Measurements from ENCODE around the gene SAMD4B.

SAMD4B gene

GRCh38 chr19:39389631-39390414 lies 47.6 kb downstream of the SAMD4B start:
- peak overlapping the region; percentile 94 to 99 for H3K4me3 ChIP-seq (ENCODE audit: low read length in 2 of 2)
- no peaks in the 10 kb centered on the region for H3K27me3 ChIP-seq (ENCODE audit: control insufficient read depth in 2 of 2, insufficient read depth in 2 of 2, low read length in 2 of 2)
- H3K9me3 ChIP-seq (ENCODE audit: control insufficient read depth in 2 of 2, low read length in 2 of 2) = no peaks in the 10 kb centered on the region
- H3K27ac ChIP-seq (ENCODE audit: low read depth in 2 of 2, low read length in 2 of 2) = peak overlapping the region in 1 of 2 donors; percentile 100
- peaks cover 14 to 15% of the 10 kb centered on the region in 2 donors for H3K4me1 ChIP-seq (ENCODE audit: control insufficient read depth in 2 of 2, insufficient read depth in 2 of 2, low read length in 2 of 2)
- H3K36me3 ChIP-seq (ENCODE audit: control insufficient read depth in 2 of 2, insufficient read depth in 2 of 2, low read length in 2 of 2) = peaks cover 37 to 44% of the 10 kb centered on the region in 2 donors
- peak overlapping the region; percentile 99 to 100 for H3K9ac ChIP-seq (ENCODE audit: low read depth in 1 of 2, low read length in 2 of 2)

- H3K27ac ChIP-seq (ENCODE audit: low read depth in 2 of 2, low read length in 2 of 2) = peak overlapping the region; percentile 97 to 100
- peak overlapping the region; percentile 99 to 100 for H3K9ac ChIP-seq (ENCODE audit: low read depth in 1 of 2, low read length in 2 of 2)
- H3K4me1 ChIP-seq (ENCODE audit: control insufficient read depth in 2 of 2, insufficient read depth in 2 of 2, low read length in 2 of 2) = peaks cover 14 to 15% of the 10 kb centered on the region in 2 donors
- H3K36me3 ChIP-seq (ENCODE audit: control insufficient read depth in 2 of 2, insufficient read depth in 2 of 2, low read length in 2 of 2) = peaks cover 37 to 49% of the 10 kb centered on the region in 2 donors
- no peaks in the 10 kb centered on the region for H3K9me3 ChIP-seq (ENCODE audit: control insufficient read depth in 2 of 2, low read length in 2 of 2)
- peak overlapping the region; percentile 94 to 99 for H3K4me3 ChIP-seq (ENCODE audit: low read length in 2 of 2)
- no peaks in the 10 kb centered on the region for H3K27me3 ChIP-seq (ENCODE audit: control insufficient read depth in 2 of 2, insufficient read depth in 2 of 2, low read length in 2 of 2)
Measured at GRCh38 chr19:39390451-39390750, 48.2 kb downstream of the SAMD4B start.

GRCh38 chr19:39390751-39391437 lies 48.7 kb downstream of the SAMD4B start, which contains the start of the genes MED29 and PAF1:
Gene MED29, plus strand, starts transcription at chr19:39391378. Its CDS starts 45 bp downstream, at chr19:39391423.
Gene PAF1, minus strand, starts transcription at chr19:39391106. Its CDS starts 242 bp downstream, at chr19:39390864.
- peaks cover 33 to 47% of the 10 kb centered on the region in 2 donors for H3K36me3 ChIP-seq (ENCODE audit: control insufficient read depth in 2 of 2, insufficient read depth in 2 of 2, low read length in 2 of 2)
- H3K27ac ChIP-seq (ENCODE audit: low read depth in 2 of 2, low read length in 2 of 2) = peak within 1 kb of the TSS; percentile 97 to 100
- H3K27me3 ChIP-seq (ENCODE audit: control insufficient read depth in 2 of 2, insufficient read depth in 2 of 2, low read length in 2 of 2) = no peaks in the 10 kb centered on the region
- no peaks in the 10 kb centered on the region for H3K9me3 ChIP-seq (ENCODE audit: control insufficient read depth in 2 of 2, low read length in 2 of 2)
- H3K4me1 ChIP-seq (ENCODE audit: control insufficient read depth in 2 of 2, insufficient read depth in 2 of 2, low read length in 2 of 2) = peaks cover 14 to 15% of the 10 kb centered on the region in 2 donors
- H3K9ac ChIP-seq (ENCODE audit: low read depth in 1 of 2, low read length in 2 of 2) = peak within 1 kb of the TSS; percentile 99 to 100
- peak within 1 kb of the TSS; percentile 94 to 99 for H3K4me3 ChIP-seq (ENCODE audit: low read length in 2 of 2)

- peak overlapping the region; percentile 79 to 84 for H3K9ac ChIP-seq (ENCODE audit: low read depth in 1 of 2, low read length in 2 of 2)
- peaks cover 46 to 53% of the 10 kb centered on the region in 2 donors for H3K4me1 ChIP-seq (ENCODE audit: control insufficient read depth in 2 of 2, insufficient read depth in 2 of 2, low read length in 2 of 2)
- peak overlapping the region; percentile 97 to 99 for H3K27ac ChIP-seq (ENCODE audit: low read depth in 2 of 2, low read length in 2 of 2)
- peak overlapping the region; percentile 25 to 56 for H3K4me3 ChIP-seq (ENCODE audit: low read length in 2 of 2)
- no peaks in the 10 kb centered on the region for H3K27me3 ChIP-seq (ENCODE audit: control insufficient read depth in 2 of 2, insufficient read depth in 2 of 2, low read length in 2 of 2)
- peaks cover 16 to 20% of the 10 kb centered on the region in 2 donors for H3K36me3 ChIP-seq (ENCODE audit: control insufficient read depth in 2 of 2, insufficient read depth in 2 of 2, low read length in 2 of 2)
- H3K9me3 ChIP-seq (ENCODE audit: control insufficient read depth in 2 of 2, low read length in 2 of 2) = no peaks in the 10 kb centered on the region
Measured at GRCh38 chr19:39397360-39398296, 55.4 kb downstream of the SAMD4B start.

GRCh38 chr19:39398297-39398864 lies 56.2 kb downstream of the SAMD4B start:
- Histone ChIP-seq H3K4me1 (ENCODE audit: control insufficient read depth in 2 of 2, insufficient read depth in 2 of 2, low read length in 2 of 2) (peaks cover 47 to 60% of the 10 kb centered on the region in 2 donors), H3K9me3 (ENCODE audit: control insufficient read depth in 2 of 2, low read length in 2 of 2) (no peaks in the 10 kb centered on the region), H3K27ac (ENCODE audit: low read depth in 2 of 2, low read length in 2 of 2) (peak overlapping the region; percentile 97 to 99), H3K27me3 (ENCODE audit: control insufficient read depth in 2 of 2, insufficient read depth in 2 of 2, low read length in 2 of 2) (no peaks in the 10 kb centered on the region), H3K9ac (ENCODE audit: low read depth in 1 of 2, low read length in 2 of 2) (peak overlapping the region; percentile 79 to 84), H3K36me3 (ENCODE audit: control insufficient read depth in 2 of 2, insufficient read depth in 2 of 2, low read length in 2 of 2) (peaks cover 16 to 18% of the 10 kb centered on the region in 2 donors), H3K4me3 (ENCODE audit: low read length in 2 of 2) (peak overlapping the region; percentile 49 to 56)

GRCh38 chr19:39399668-39400050 lies 57.4 kb downstream of the SAMD4B start:
- Histone ChIP-seq H3K36me3 (ENCODE audit: control insufficient read depth in 2 of 2, insufficient read depth in 2 of 2, low read length in 2 of 2) (peaks cover 9 to 10% of the 10 kb centered on the region in 2 donors), H3K9ac (ENCODE audit: low read depth in 1 of 2, low read length in 2 of 2) (peak overlapping the region; percentile 15 to 17), H3K27me3 (ENCODE audit: control insufficient read depth in 2 of 2, insufficient read depth in 2 of 2, low read length in 2 of 2) (no peaks in the 10 kb centered on the region), H3K4me3 (ENCODE audit: low read length in 2 of 2) (peak overlapping the region in 1 of 2 donors; percentile 12), H3K27ac (ENCODE audit: low read depth in 2 of 2, low read length in 2 of 2) (peak overlapping the region; percentile 97 to 99), H3K4me1 (ENCODE audit: control insufficient read depth in 2 of 2, insufficient read depth in 2 of 2, low read length in 2 of 2) (peaks cover 54 to 68% of the 10 kb centered on the region in 2 donors), H3K9me3 (ENCODE audit: control insufficient read depth in 2 of 2, low read length in 2 of 2) (no peaks in the 10 kb centered on the region)

GRCh38 chr19:39400061-39400460 lies 57.8 kb downstream of the SAMD4B start:
- Histone ChIP-seq H3K9me3 (ENCODE audit: control insufficient read depth in 2 of 2, low read length in 2 of 2) (no peaks in the 10 kb centered on the region), H3K9ac (ENCODE audit: low read depth in 1 of 2, low read length in 2 of 2) (peak overlapping the region in 1 of 2 donors; percentile 15), H3K27me3 (ENCODE audit: control insufficient read depth in 2 of 2, insufficient read depth in 2 of 2, low read length in 2 of 2) (no peaks in the 10 kb centered on the region), H3K4me1 (ENCODE audit: control insufficient read depth in 2 of 2, insufficient read depth in 2 of 2, low read length in 2 of 2) (peaks cover 54 to 72% of the 10 kb centered on the region in 2 donors), H3K27ac (ENCODE audit: low read depth in 2 of 2, low read length in 2 of 2) (peak overlapping the region; percentile 97 to 99), H3K36me3 (ENCODE audit: control insufficient read depth in 2 of 2, insufficient read depth in 2 of 2, low read length in 2 of 2) (peaks cover 9% of the 10 kb centered on the region in 2 donors), H3K4me3 (ENCODE audit: low read length in 2 of 2) (no peak overlapping the region)

GRCh38 chr19:39401070-39401548 lies 58.9 kb downstream of the SAMD4B start:
- peak overlapping the region; percentile 33 to 72 for H3K4me3 ChIP-seq (ENCODE audit: low read length in 2 of 2)
- peaks cover 64 to 82% of the 10 kb centered on the region in 2 donors for H3K4me1 ChIP-seq (ENCODE audit: control insufficient read depth in 2 of 2, insufficient read depth in 2 of 2, low read length in 2 of 2)
- peak overlapping the region; percentile 86 to 93 for H3K9ac ChIP-seq (ENCODE audit: low read depth in 1 of 2, low read length in 2 of 2)
- no peaks in the 10 kb centered on the region for H3K27me3 ChIP-seq (ENCODE audit: control insufficient read depth in 2 of 2, insufficient read depth in 2 of 2, low read length in 2 of 2)
- H3K27ac ChIP-seq (ENCODE audit: low read depth in 2 of 2, low read length in 2 of 2) = peak overlapping the region; percentile 98 to 100
- H3K9me3 ChIP-seq (ENCODE audit: control insufficient read depth in 2 of 2, low read length in 2 of 2) = no peaks in the 10 kb centered on the region
- H3K36me3 ChIP-seq (ENCODE audit: control insufficient read depth in 2 of 2, insufficient read depth in 2 of 2, low read length in 2 of 2) = peaks cover 3 to 4% of the 10 kb centered on the region in 2 donors

Data from mucosa of rectum (tissue), 2 donors.